NOMO-1 (cell line): ENCODE data around the gene GADL1.

Experiments used
- DNase-seq, 2 experiments: peaks; one replicate each; lab custom pipeline; 2025; ENCODE audit not compliant: unreplicated experiment in 2 of 2; lab: John Stamatoyannopoulos, UW

GADL1 gene

DNA sequence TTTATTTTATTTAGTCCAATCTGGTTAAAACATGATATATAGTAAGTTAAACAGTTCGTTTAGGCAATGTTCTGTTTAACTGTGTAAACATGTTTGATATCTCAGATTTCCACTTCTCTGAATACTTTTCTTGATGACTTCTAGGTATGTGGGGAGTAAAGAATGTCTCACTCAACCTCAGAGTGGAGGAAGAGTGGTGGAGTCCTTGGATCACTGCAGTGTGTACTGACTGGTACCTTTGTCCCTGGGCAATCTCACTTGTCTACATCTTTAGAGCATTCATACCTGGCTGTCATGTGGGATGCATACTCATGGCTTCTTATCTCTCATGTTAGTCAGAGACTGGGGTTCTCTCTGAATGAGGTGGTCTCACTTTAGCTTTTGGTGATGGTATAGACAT lies 15.6 kb downstream of the GADL1 start:
- no peak for DNase-seq

DNA sequence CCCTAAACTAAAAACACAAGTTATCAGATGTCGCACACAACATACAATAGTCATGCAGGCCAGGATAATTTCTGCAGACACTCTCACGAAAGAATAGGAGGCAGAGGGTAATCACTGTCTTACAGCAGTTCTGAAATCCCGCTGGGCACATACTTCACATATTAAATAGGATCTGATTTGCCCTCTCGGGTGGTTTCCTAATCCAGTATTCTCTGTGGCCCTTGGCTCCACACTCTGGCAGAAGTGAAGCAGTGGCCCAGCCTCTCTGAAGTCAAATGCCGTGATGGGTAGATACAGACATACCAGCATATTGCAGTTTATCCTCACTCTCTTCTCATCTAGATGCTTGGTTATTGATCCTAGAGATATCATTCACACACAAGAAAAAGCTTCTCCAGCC lies 19.0 kb downstream of the GADL1 start:
- no peak for DNase-seq

DNA sequence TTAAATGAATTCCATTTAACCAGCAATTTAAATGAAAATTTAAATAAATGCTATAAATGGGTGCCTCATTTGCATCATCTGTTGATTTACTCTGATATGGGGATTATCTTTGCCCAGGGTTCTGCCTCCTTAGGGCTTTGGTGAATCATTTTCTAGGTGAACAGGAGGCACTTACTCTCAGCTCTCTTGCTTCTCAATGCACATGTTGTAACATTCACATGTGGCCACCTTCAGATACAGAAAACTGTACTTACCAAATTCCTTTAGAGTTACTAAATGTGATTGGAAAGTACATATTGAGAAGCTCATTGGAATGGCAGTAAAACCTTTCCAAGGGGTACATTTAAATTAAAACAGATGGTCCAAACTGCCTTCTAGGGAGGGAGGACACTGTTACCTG lies 20.8 kb downstream of the GADL1 start:
- no peak for DNase-seq

DNA sequence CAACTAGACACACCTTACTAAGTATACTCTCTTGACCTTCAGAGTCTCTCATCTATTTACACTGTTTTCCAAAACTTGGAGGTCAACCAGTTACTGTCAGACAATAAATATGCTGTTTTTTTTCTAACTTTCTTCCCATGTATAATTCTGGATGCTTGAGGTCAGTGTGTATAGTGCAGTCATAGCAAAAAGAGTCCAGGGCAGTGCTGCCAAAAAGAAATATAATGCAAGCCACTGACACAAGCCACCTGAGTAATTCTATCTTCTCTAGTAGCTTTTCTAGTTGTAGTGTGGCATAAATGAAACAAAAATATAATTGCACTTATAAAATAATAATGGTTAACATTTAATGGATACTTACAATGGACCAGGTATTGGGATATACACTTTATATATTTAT lies 21.6 kb downstream of the GADL1 start:
- no peak for DNase-seq

DNA sequence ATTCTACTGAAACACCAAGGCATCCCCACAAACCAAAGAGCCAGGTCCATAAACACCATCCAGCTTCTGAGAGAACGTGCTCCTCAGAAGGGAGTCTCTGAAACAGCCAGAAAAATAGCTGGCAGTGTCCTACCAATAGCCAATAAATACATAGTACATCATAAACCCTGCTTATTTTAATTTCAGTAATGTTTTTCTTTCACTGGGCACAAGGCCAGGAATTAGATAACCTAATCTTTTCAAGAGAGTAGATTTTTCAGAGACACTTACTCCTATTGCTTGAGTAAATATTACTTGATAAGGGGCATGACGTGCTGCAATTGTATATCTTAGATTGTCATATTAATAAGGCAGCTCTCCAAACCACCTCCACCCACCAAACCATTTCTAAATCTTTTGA lies 22.7 kb downstream of the GADL1 start:
- no peak for DNase-seq

DNA sequence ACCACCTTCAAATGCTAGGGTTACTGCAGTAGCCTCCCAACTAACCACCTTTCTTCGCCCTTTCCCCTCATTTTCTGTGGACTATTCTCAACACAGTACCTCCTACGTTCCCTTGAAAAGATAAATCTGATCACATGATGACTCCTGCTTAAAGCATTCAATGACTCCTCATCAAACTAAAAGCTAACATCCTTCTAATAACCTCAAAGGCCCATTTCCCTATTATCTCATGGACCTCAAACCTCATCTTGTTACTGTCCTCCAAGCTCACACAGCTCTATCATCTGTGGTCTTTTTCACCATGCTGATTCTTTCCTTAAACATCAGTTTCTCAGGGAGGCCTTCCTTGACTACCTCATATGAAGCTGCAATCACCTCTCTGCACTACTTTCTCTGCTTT lies 29.6 kb downstream of the GADL1 start:
- DNase-seq = no peak

DNA sequence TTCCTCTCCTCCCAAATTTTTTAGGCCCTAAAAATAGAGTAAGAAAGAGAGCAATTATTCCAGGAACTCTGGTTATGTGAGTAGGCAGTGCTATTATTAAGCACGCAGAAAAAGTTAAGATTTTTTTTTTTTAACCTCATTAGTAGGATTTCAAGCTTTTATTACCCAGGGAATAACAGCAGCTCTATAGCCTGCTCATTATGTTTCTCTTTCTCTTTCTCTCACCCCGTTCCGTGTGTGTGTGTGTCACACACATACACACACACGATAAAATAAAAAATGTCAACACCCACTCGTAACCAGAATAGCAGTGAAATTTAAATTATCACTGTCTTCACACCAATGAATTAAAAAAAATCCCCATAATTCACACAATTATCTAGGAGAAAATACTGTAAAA lies 30.3 kb downstream of the GADL1 start:
- DNase-seq = no peak

DNA sequence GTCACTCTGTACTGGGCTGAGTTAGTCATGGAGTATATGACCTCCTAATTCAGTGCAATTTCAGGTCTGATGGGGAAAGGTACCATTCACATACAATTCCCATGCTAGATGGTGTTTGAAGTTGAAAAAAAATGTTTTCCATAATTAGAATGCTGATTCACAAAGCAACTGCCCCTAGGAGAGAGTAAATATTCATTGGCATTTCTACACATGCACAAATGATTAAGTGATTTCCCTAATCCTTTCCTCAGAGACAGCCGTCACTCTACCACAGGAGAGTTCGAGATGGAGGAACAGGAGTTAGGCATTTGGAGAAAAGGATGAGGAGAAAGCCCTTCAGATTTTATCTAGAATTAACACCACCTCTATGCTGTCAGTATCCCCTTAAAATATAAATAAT lies 32.5 kb downstream of the GADL1 start:
- no peak for DNase-seq

DNA sequence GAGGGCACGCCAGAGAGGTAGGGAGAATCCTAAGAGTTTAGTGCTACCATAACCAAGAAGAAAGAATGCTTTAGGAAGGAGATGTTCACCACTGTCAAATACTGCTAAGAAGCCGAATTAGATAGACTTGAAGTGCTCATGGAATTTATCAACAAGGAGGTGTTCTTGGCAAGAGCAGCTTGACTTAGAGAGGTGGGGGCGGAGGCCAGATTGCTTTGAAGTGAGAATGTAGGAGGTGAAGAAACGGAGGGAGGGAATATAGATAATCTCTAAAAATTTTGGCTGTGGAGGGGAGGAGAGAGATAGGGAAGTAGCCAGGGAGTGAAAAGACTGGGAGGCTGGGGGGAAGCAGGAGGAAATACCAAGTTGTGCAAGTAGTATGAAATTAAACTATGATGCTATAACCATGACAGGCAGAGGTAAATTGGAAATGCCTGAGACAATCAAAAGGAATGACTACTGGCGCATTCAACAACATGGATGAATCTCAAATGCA lies 35.5 kb downstream of the GADL1 start:
- DNase-seq = no peak

DNA sequence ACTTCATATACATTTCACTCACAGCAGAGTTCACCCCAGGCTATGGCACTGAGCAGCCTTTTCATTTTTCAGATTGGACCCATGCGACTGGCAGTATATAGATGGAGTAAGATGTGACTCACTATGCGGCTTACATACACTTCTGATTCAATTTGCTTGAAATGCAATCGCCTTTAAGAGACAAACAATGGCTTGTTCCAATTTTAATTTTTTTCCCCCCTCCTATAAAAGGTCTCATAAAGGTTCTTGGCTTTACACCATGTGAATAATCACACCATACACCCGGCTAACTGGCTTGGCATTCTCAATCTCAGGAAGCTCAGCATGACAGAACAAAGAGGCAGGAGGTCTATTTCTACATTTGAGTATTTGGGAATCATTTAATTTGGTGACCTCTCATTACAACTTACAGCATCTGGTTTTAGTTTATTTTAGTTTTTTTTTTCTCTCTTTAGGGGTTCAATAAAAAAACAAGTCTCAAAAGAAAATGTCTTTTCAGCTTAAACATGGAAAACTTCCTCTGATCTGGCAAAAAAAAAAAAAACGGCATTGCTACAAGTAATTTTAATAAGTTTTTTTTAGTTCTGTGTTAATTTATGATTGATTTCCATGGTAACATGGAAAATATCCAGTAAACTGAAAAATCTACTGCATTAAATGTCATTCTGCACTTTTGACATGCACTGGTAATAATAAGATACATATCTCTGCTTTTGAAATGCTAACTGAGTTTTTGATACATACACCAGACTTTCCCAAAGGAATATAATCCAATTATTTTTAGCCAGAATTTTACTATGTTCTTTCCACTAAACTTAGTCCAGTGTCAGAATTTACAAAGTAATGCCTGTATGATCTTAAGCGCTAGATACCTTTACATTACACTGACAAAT lies 38.8 kb downstream of the GADL1 start:
- no peak for DNase-seq

DNA sequence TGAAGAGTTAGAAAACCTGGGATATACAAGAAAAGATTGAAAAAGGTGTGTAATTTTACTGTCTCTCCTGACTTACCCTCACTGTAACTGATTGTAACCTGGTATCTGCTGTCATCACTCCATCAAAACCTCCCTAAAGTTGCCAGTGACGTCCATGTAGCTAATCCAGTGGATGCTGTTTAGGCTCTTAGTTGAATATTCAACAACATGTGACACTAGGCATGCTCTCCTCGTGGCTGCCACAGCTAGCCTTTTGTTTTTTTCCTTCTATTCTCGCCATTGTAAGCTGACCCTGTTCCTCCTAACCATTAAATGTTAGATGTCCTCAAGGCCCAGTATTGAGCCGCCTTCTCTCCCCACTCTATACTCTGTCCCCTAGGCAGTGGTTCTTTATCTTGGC lies 41.6 kb downstream of the GADL1 start:
- DNase-seq = no peak

DNA sequence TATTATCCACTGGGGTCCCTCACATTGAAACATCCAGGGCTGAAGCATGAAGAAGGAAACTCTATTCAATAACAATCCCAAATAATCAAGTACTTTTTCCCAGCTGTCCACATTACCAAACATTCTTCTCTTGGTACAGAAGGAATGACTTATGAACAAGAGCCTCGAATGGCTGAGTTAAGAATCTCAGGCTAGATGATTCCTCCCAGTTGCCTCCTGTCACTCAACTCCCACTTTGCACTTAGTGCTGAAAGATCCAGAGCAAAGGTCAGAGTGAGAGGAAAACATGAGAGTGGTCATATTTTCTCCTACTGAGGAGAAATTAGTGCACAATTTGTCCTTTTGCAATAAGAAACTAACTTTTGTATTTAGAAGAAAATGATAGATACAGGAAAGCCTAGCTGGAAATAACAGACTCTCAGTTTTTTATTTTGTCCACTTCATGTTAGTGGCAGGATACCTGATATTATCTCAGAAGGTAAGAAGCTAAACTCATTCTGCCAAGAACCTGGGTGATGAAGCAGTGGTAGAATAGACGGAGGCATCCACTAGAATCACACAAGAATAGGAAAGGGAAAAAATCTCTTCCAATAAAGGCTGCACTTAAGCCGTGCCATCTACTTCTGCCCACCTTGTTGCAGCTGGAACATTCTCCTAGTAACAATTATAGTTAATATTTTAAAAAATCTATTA lies 46.2 kb downstream of the GADL1 start:
- no peak for DNase-seq

DNA sequence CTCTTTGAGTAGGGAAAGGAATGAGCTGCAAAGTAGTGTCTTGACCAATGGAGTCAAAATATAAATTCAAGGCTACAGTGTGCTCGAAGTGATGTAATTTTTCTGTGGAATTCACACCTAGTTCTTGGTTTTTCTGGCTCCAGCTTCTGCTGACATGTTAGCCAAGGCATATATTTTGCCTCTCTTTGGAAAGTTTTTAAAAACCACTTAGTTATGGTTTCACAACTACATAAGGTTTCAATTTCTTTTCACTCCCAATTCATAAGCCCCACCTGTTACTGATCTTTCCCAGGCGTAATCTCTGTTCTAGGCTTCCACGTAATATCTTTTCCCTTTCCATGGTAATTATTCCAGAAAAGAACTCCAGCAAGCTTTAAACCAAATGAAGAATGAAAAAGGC lies 46.9 kb downstream of the GADL1 start:
- no peak for DNase-seq

DNA sequence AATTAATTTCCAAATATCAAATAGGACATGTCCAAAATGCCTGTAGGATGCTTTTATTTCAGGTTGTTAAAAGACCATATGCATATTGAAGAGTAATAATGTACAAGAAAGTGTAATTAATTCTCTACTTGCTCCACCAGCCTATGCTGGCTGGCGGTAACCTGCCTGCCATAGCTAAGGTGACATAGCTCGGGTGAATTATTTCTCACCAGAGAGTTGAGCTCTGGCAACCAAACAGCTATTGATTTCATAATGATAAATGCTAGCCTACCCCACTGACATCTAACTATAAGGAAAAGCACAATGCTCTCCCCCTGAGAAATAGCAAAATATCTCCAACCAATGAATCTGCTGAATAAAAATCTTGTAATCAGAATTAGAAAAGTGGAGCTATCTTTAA lies 48.9 kb downstream of the GADL1 start:
- DNase-seq = no peak

DNA sequence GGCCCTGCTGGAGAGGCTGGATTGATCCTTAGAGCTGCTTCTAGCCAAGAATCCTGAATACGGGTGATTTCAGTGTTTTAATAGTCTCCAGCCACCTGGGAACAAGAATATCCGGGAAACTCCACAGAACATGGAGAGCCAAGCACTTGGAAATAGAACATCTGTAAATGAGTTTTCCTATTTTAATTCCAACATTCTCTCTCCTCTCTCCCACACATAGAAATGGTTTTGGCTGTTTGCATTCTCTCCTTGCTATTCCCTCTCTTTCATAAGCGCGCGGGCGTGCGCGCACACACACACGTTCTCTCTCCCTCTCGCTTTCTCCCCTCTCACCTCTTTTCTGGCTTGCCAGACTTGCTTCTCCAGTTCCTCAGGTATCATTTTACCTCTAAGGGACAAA lies 50.6 kb downstream of the GADL1 start:
- DNase-seq = no peak

DNA sequence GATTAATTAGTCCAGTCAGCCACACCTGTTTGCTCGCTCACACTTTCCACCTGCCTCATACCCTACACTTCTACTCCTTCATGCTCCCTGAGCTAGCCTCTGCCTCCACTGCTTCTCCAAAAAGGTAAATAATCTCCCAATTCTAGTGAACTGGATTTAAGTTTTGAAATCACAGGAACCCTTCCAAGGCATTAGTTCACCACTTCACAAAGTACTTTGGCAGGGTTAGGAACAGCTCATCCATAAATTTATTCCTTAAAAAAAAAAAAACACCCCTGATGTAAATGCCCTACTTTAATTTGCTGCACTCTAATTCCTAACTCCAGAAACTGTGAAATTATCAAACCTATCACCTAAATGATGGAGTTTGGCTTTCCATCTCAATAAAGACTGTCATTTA lies 58.3 kb downstream of the GADL1 start:
- DNase-seq = no peak

DNA sequence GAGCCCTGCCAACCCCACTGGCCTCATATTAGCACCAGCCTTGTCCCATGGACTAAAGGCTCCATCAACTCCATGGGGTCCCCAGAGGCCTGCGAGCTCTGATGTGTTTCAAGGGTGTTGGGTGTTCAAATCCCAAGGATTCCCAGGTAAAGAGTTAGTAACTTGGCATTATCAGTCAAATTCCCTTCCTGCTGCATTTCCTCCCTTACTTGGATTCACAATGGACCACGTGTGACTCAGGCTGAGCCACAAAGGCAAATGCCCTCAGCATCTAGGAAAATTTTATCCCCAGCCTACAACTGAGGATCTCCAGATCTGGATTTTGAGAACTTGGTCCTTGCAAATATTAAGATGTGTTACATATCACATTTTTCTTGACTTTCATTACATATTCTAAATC lies 58.8 kb downstream of the GADL1 start:
- DNase-seq = no peak

DNA sequence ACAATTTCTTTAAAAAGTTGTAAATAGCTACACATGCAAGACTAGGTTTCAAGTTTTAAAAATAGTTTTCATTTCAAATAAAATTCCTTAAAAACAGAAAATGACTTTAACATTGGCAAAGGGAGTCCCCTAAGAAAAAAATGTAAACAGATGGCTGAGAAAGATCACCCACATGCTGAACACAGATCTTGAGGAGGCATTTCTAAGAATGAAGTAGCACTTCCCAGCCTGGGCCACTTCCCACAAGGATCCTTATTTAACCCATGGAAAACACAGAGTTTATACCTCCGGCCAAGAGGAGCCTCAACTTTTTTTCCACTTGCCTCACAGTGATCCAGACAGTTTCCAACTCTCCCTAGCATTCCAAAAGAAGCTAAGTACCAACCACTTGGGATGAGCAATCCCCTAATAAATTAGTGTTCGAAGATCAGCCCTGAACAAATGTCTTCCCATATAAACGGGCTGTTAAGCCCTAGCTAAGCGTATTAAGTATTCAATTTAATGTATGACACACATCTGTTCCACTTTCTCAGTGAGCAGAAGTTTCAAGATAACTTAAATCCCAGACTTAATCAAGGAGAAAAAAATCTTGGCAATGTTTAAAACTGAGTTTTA lies 61.4 kb downstream of the GADL1 start:
- DNase-seq = no peak

DNA sequence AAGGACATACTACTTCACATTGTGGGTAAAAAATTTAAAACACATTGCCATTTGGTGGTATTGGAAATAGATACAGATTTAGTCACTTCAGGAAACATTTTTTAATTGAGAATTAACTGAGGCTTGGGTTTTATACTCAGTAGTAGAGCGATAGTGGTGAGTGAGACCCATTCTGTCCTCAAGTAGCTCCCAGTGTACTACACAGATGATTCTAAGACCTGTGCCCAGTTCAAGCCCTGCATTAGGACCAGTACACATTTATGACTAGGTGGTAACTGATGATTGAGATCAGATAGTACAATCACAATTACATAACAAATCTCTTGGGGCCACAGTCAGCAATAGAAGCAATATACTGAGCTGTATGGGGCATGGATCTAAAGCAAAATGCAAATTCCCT lies 67.4 kb downstream of the GADL1 start:
- no peak for DNase-seq

DNA sequence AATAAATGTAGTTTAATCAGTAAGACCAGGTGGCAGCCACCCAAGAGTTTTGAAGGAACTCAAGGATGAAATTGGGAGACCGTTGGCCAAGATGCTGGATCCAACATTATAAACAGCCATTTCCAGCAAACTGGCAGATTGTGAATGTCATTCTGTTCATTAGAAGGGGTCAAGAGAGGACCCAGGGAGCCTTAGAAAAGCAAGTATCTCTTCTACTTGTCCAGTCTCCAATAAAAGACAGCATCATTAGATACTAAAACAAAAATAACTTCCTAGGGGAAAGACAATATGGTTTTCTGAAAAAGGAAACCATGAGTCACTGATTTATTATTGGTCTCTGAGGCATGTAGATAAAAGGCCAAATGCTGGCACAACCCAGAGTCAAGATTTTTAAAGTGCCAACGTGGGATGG lies 67.9 kb downstream of the GADL1 start:
- no peak for DNase-seq

DNA sequence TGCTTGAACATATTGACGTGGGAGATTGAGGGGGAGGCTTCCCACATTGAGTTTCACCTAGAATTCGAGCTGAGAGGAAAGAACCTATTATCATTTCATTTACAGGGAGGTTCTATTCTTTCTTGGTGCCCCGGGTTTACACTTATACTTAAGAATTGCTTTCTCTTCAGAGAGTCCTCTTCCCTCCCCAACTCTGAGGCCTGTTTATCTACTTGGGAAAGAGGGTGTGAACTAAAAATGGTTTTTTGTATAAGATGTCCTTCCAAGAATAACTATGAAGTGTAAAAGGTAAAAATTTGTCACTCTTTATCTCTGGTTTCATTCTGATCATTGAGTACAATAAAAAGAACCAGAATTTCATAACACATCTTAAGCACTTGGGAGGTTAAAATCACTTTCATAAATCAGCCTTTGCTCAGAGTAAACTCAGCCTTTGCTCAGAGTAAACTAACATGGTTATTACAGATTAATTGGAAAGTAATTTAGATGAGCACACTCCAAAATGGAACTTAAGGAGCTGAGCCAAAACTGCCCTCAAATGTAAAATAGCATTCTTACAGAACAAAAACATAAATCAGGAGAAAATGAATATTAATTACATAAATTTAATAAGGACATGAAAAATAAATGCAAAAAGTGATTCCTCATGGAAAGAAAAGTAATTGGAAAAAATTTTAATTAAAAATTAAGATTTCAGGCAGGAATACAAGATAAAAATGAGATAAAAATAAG lies 75.2 kb downstream of the GADL1 start:
- DNase-seq = no peak
